SHP77 treated with DMSO at 0.1 percent for 48 hours (cell line): ENCODE data around the gene AP3S1.
"Not testable (repeated sequence)": the region's sequence is repeated elsewhere in the genome, so short reads cannot be mapped to it uniquely, and the experiment has no call there.

Experiments
- DNase-seq: peaks from one replicate; lab custom pipeline; 2025; lab: John Stamatoyannopoulos, UW

The AP3S1 gene

GRCh38 chr5:115841382-115842088 lies at the start of gene AP3S1, which contains the start of gene ATG12:
AP3S1 (plus strand) TSS chr5:115841935; CDS start chr5:115842038, 103 bp downstream.
ATG12 (minus strand) TSS chr5:115841565; CDS start chr5:115841552, 13 bp downstream.
- peak; percentile 80 for DNase-seq

- DNase-seq, result no peak
Observed at GRCh38 chr5:115795700-115796099, 46.0 kb upstream of the AP3S1 start.

DNA sequence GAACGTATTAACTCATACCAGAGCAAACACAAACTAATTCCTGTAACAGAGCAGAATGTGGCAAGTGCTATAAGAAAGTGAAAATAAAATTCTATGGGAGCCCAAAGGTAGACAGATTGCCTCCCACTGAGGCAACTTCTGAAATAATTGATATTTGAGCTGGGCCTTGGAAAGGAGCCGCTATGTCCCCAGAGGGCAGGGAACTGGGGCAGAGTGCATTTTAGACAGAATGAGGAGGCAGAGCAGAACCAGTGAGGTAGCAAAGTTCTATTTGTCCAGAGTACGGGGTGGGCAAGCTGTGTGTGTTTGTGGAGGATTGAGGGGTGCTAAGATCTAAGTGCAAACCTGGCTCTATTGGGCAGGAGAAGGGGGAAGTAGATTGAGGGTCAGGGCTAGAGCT lies 45.1 kb upstream of the AP3S1 start:
- DNase-seq, result no peak

- DNase-seq, result no peak
Observed at GRCh38 chr5:115798252-115798651, 43.5 kb upstream of the AP3S1 start.

DNA sequence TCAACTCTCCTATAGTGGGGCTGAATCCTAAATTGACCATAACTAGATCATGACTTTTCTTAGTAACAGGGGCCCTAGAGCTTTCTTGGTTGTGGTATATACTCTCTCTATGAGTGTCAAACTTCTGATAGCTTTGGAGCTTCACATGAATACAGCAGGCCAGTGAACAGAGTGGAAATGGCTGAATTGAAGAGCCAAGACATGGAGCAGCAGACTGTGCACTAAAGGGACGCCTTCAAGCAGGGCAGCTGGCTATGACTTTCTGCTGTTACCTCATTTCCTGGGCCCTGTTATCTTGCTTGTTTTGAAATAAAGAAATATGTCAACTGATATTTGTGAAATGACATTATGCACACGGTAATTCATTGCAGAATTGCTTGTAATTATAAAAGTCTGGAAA lies 41.6 kb upstream of the AP3S1 start:
- DNase-seq, result no peak

GRCh38 chr5:115801152-115801551 lies 40.6 kb upstream of the AP3S1 start:
- no peak for DNase-seq

- DNase-seq, result no peak
Observed at GRCh38 chr5:115801984-115802383, 39.8 kb upstream of the AP3S1 start.

- no peak for DNase-seq
Observed at GRCh38 chr5:115806986-115807653, 34.6 kb upstream of the AP3S1 start.

DNA sequence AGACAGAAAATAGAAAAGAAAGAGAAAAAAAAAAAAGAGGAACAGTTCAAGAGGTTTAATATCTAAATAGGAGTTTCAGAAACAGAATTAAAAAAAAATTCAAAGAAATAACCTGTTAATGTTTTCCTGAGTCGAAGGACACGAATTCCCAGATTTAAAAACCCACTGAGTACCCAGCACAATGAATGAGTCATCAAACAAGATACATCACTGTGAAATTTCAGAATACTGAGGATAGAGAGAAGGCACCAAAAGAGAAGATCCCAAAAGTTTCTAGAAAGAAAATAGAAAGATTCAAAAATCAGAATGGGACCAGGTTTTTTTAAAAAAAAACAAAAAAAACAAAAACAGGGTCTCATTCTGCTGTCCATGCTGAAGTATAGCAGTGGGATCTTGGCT lies 34.1 kb upstream of the AP3S1 start:
- no peak for DNase-seq

DNA sequence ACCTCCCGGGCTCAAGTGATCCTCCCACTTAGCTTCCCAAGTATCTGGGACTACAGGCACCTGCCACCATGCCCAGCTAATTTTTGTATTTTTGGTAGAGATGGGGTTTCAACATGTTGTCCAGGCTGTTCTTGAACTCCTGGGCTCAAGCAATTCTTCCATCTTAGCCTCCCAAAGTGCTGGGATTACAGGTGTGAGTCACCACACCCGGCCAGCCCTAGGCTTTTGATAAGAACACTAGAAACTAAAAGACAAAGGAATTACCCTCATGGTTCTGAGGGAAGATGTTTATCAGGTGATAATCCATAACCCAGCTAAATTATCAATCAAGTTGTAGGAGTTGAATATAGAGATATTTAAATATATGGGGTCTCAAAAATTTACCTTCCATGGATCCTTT lies 33.7 kb upstream of the AP3S1 start:
- DNase-seq, result not testable (repeated sequence)

DNA sequence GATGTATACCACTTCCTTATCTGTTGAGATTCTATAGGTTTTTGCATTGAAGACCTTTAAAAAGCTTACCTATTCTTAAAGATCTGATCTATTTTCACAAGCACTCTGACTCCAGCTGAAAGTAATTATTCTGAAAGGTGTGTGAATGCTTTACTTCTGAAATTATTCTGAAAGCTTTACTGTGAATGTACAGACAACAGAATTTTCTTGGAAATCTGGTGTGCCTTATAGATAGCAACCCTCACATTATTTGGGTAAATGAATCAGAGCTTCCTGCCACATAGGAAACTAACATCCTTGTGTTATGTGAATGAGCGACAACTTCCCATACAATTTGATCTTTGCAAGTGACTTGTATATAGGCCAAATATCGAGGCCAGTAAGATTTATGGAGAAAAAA lies 31.8 kb upstream of the AP3S1 start:
- DNase-seq, result no peak

DNA sequence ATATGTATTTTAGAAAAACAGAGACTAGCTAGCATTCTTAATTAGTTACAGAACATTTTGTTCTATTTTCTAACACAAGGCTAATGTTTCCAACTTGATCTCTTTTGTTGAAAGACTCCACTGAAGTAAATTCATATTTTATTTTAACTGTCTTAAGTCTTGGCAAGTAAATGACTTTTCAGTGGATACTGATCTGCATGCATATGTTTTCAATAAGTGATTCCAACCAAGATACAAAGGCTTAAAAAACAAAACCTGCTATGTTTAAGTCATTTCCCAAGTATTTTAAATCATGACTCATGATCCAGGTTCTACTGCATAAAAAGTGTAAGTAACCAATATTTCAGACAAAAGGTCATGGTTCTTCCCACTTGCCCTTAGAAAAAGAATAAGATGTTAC lies 31.0 kb upstream of the AP3S1 start:
- DNase-seq, result no peak

- no peak for DNase-seq
Observed at GRCh38 chr5:115811406-115811805, 30.3 kb upstream of the AP3S1 start.

DNA sequence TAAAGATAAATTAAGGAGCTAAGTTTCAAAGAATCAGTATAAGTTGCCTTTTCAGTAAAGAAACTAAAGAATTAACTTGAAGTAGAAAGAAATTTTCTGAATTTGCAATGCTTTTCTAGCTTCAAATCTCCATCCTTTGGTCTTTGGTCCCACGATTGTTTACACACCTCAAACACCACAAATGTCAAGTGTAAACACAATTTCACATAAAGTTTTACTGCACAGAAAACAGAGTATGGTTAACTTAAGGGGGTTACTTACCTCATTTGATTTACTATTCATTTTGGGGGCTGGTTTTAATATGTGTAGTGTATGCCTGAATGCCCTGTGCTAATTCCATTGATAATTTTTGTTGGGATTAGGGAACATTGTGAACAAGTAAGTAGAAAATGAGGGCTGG lies 29.4 kb upstream of the AP3S1 start:
- no peak for DNase-seq

GRCh38 chr5:115813719-115814118 lies 28.0 kb upstream of the AP3S1 start:
- no peak for DNase-seq

GRCh38 chr5:115815006-115815692 lies 26.6 kb upstream of the AP3S1 start:
- DNase-seq, result no peak

GRCh38 chr5:115815693-115816225 lies 26.0 kb upstream of the AP3S1 start:
- no peak for DNase-seq

GRCh38 chr5:115816226-115817081 lies 25.3 kb upstream of the AP3S1 start, which contains the start of gene CDO1:
CDO1 (minus strand) TSS chr5:115816659; CDS start chr5:115816397, 262 bp downstream.
- no peak for DNase-seq

GRCh38 chr5:115817386-115817785 lies 24.3 kb upstream of the AP3S1 start:
- DNase-seq, result no peak

DNA sequence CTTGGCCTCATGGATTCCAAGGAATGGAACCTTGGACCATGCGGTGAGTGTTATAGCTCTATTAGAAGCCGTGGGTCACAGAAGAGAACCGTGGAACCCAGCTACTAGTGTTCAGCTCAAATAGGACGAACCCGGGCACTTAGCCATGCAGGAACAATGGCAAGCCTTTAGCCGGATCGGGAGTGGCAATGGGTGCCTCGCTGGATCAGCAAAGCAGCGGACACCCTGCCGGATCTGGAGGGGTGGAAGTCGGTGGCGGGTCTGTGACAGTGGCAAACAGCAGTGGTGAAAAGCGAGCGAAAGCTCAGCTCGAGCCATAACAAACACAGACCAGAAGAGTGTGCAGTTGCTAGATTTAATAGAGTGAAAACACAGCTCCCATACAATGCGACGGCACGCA lies 22.9 kb upstream of the AP3S1 start:
- DNase-seq, result no peak

DNA sequence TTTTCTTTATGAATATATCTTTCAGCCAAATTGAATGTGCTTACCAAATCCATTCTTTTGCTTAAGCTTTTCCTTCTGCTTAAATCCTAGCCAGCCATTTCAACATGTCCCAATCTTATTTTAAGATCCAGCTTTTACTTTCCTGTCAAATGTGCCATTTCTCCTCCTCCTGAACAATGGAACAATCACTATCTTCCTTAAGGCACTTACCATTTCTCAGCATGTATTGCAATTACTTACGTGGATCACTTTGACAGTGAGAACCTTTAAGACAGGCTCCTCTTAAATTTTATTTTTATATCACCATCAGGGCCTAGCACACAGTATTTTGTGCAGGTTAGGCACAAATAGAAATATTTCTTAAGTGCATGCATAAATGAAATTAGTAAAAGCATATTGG lies 20.9 kb upstream of the AP3S1 start:
- no peak for DNase-seq

GRCh38 chr5:115824983-115825382 lies 16.8 kb upstream of the AP3S1 start:
- not testable (repeated sequence) for DNase-seq
